GM23248 (cell line): ENCODE measurements around the gene DUS3L. TPM values are rescaled to one million over a fixed set of nuclear protein-coding genes. Genes with fewer than 3 reads are reported as not detected.

Experiments used
- DNase-seq: peaks from one replicate; pipeline ENCODE4 v3.0.0-alpha.2; 2015
- H2AFZ ChIP-seq: fragments of 200-600 bp; sonication (generic); 2 replicates; pipeline ENCODE4 v1.6.1; 2016; ENCODE audit warnings: antibody characterized with exemption
- H3F3A ChIP-seq: fragments of 200-600 bp; sonication (generic); 2 replicates; pipeline ENCODE4 v1.6.1; 2016; ENCODE audit warnings: mild to moderate bottlenecking, antibody characterized with exemption, mixed run types; ENCODE audit not compliant: insufficient read depth
- H3K27ac ChIP-seq: fragments of 200-600 bp; sonication (generic); 2 replicates; pipeline ENCODE4 v1.5.1; 2016; ENCODE audit warnings: mild to moderate bottlenecking
- H3K27me3 ChIP-seq: fragments of 200-600 bp; sonication (generic); replicated peaks from 2 replicates; pipeline ENCODE4 v1.6.1; 2016; ENCODE audit warnings: mild to moderate bottlenecking; ENCODE audit not compliant: insufficient read depth
- H3K36me3 ChIP-seq: fragments of 200-600 bp; sonication (generic); 2 replicates; pipeline ENCODE4 v1.6.1; 2016; ENCODE audit warnings: low read depth, mild to moderate bottlenecking
- H3K4me1 ChIP-seq: fragments of 200-600 bp; sonication (generic); 2 replicates; pipeline ENCODE4 v1.6.1; 2016; ENCODE audit warnings: mild to moderate bottlenecking; ENCODE audit not compliant: insufficient read depth
- H3K4me2 ChIP-seq: fragments of 200-600 bp; sonication (generic); one replicate; pipeline ENCODE4 v1.6.1; 2016; ENCODE audit warnings: mild to moderate bottlenecking; ENCODE audit not compliant: unreplicated experiment
- H3K4me3 ChIP-seq: fragments of 200-600 bp; sonication (generic); 2 replicates; pipeline ENCODE4 v1.5.1; 2016; ENCODE audit warnings: mild to moderate bottlenecking
- H3K79me2 ChIP-seq: fragments of 200-600 bp; sonication (generic); 2 replicates; pipeline ENCODE4 v1.6.1; 2016; ENCODE audit warnings: mild to moderate bottlenecking; ENCODE audit not compliant: insufficient read depth
- H3K9ac ChIP-seq: fragments of 200-600 bp; sonication (generic); 2 replicates; pipeline ENCODE4 v1.6.1; 2016; ENCODE audit warnings: mild to moderate bottlenecking
- H3K9me2 ChIP-seq: fragments of 200-600 bp; sonication (generic); 2 replicates; pipeline ENCODE4 v1.6.1; 2016; ENCODE audit warnings: mixed run types, mild to moderate bottlenecking, moderate library complexity; ENCODE audit not compliant: insufficient read depth
- H3K9me3 ChIP-seq: fragments of 200-600 bp; sonication (generic); one replicate; pipeline ENCODE4 v1.6.1; 2017; ENCODE audit warnings: low read depth
- H4K20me1 ChIP-seq: fragments of 200-600 bp; sonication (generic); 2 replicates; pipeline ENCODE4 v1.6.0; 2016; ENCODE audit not compliant: insufficient read depth
- EZH2 ChIP-seq: fragments of 200-600 bp; sonication (generic); IDR thresholded peaks from 2 replicates; pipeline ENCODE4 v1.6.1; 2018; ENCODE audit warnings: antibody characterized with exemption, mild to moderate bottlenecking; ENCODE audit not compliant: insufficient read depth, poor library complexity, severe bottlenecking
- EZH2phosphoT487 ChIP-seq: fragments of 200-600 bp; sonication (generic); IDR thresholded peaks from 2 replicates; pipeline ENCODE4 v1.6.1; 2018; ENCODE audit warnings: antibody characterized with exemption, moderate library complexity, mild to moderate bottlenecking, low read depth; ENCODE audit not compliant: insufficient read depth
- WGBS, 2 experiments: methylation state at CpG; one replicate each; pipeline ENCODE4 v1.1.6; 2015 to 2017; ENCODE audit warnings: low lambda C conversion rate in 2 of 2, low coverage in 1 of 2; ENCODE audit errors: missing lambda C conversion rate in 2 of 2; 5-methylcytosine and 5-hydroxymethylcytosine counted together
- in situ Hi-C: fragments of 300-500 bp; cut with MboI; formaldehyde crosslinking; loops from 2 replicates; pipeline ENCODE4 v1.15.0; 2020
- polyA plus RNA-seq: library from polyadenylated mRNA; unstranded; fragments of >200 nt; fragmentation: Nextera tagmentation; extraction: Ambion mirVana; gene quantifications from 2 replicates; pipeline ENCODE4 v1.2.1, GENCODE V29; 2016
- total RNA-seq: library from RNA; depleted of rRNA; stranded (reverse); fragments of >200 nt; shearing (Covaris generic); gene quantifications from 2 replicates; pipeline ENCODE4 v1.2.3, GENCODE V29; 2014

The DUS3L gene
- total and polyA plus RNA-seq, 2 experiments from 2014 or later, result 17.1 to 18.6 TPM

GRCh38 chr19:5805462-5806132 lies 14.6 kb upstream of the DUS3L start:
- Histone ChIP-seq H3K4me2 (no peak overlapping the region), H4K20me1 (no peaks in the 10 kb centered on the region), H3K9me3 (no peaks in the 10 kb centered on the region), H3K4me3 (no peak overlapping the region), H3K36me3 (no peaks in the 10 kb centered on the region), H3K9me2 (no peaks in the 10 kb centered on the region), H3F3A (no peaks in the 10 kb centered on the region), H3K9ac (no peak overlapping the region), H2AFZ (no peak overlapping the region), H3K4me1 (no peaks in the 10 kb centered on the region), H3K27me3 (peaks cover 15% of the 10 kb centered on the region), H3K27ac (no peak overlapping the region), H3K79me2 (no peaks in the 10 kb centered on the region)
- peak; percentile 71 for DNase-seq
- TF ChIP-seq EZH2 (peak; percentile 72), EZH2phosphoT487 (0 out of 2 replicates have a peak, but pooled peaks have one; percentile 32)
- in situ Hi-C loops, result no loop called here
- 7% methylated on average over 33 to 46 of the region's 46 CpGs for WGBS, 2 experiments

GRCh38 chr19:5804516-5805461 lies 13.8 kb upstream of the DUS3L start, which contains the start of gene NRTN:
Gene NRTN (plus strand): TSS chr19:5805067. CDS start chr19:5824166, 19,099 bp downstream.
- in situ Hi-C loops, result loop anchor here (5.0 kb wide), 1 partner anchor 88 kb away; no protein-coding TSS in a partner anchor
- WGBS, 2 experiments, result 3 to 10% methylated on average over 23 to 68 of the region's 107 CpGs

GRCh38 chr19:5803752-5804515 lies 13.0 kb upstream of the DUS3L start:
- Histone ChIP-seq H3K4me2 (peak overlapping the region; percentile 85), H3K79me2 (no peaks in the 10 kb centered on the region), H3K9me3 (no peaks in the 10 kb centered on the region), H3K9ac (0 out of 2 replicates have a peak overlapping the region, but pooled peaks have one; percentile 36), H3K9me2 (no peaks in the 10 kb centered on the region), H3K27ac (no peak overlapping the region), H3F3A (no peaks in the 10 kb centered on the region), H4K20me1 (no peaks in the 10 kb centered on the region), H3K36me3 (no peaks in the 10 kb centered on the region), H3K4me3 (peak overlapping the region; percentile 66), H3K4me1 (no peaks in the 10 kb centered on the region), H2AFZ (peak overlapping the region; percentile 80), H3K27me3 (peaks cover 15% of the 10 kb centered on the region)
- 6 to 9% methylated on average over 41 to 45 of the region's 54 CpGs for WGBS, 2 experiments
- no peak for TF ChIP-seq EZH2
- no peak for TF ChIP-seq EZH2phosphoT487
- DNase-seq, result peak; percentile 89
- in situ Hi-C loops, result loop anchor here (5.0 kb wide), 1 partner anchor 88 kb away; no protein-coding TSS in a partner anchor

More at GRCh38 chr19:5804516-5805461, 13.8 kb upstream of the DUS3L start, which contains the start of gene NRTN:
- H3K4me3 ChIP-seq, result peak within 1 kb of the TSS; percentile 66
- no peaks in the 10 kb centered on the region for H3F3A ChIP-seq
- TF ChIP-seq EZH2, result peak; percentile 89
- TF ChIP-seq EZH2phosphoT487, result no peak
- H4K20me1 ChIP-seq, result no peaks in the 10 kb centered on the region
- no peak within 1 kb of the TSS for H3K27ac ChIP-seq
- peaks cover 15% of the 10 kb centered on the region for H3K27me3 ChIP-seq
- H3K79me2 ChIP-seq, result no peaks in the 10 kb centered on the region
- H2AFZ ChIP-seq, result peak within 1 kb of the TSS; percentile 80
- H3K4me2 ChIP-seq, result peak within 1 kb of the TSS; percentile 85
- no peaks in the 10 kb centered on the region for H3K4me1 ChIP-seq
- 0 out of 2 replicates have a peak within 1 kb of the TSS, but pooled peaks have one; percentile 36 for H3K9ac ChIP-seq
- no peaks in the 10 kb centered on the region for H3K36me3 ChIP-seq
- no peaks in the 10 kb centered on the region for H3K9me2 ChIP-seq
- H3K9me3 ChIP-seq, result no peaks in the 10 kb centered on the region
- DNase-seq, result no peak
